CD8-positive, alpha-beta memory T cell (primary cell): ENCODE results near the gene RTKN2. TPM values are rescaled to one million over a fixed set of nuclear protein-coding genes. Genes with fewer than 3 reads are reported as not detected.

Experiments
- CTCF ChIA-PET: fragments of 350-600 bp; sonication (Branson Sonifier 250); formaldehyde crosslinking; loops from one replicate; lab custom pipeline; 2021; ENCODE audit warnings: antibody characterized with exemption; lab: Charles Lee
- POLR2A ChIA-PET: fragments of 350-600 bp; sonication (Branson Sonifier 250); formaldehyde crosslinking; loops from one replicate; lab custom pipeline; 2021; ENCODE audit warnings: antibody characterized with exemption; lab: Charles Lee
- DNase-seq, 5 donors: peaks; one replicate each; pipeline versions ENCODE4 v3.0.0 to v3.0.0-alpha.2; 2020 to 2022; ENCODE audit warnings: mixed read lengths in 1 of 5
- H3K27ac ChIP-seq: one replicate; pipeline ENCODE4 v1.7.0; 2013; ENCODE audit warnings: low read depth, mild to moderate bottlenecking, low read length, moderate library complexity
- H3K27me3 ChIP-seq: 2 replicates; pipeline ENCODE4 v1.7.0; 2013; ENCODE audit warnings: low read length, mild to moderate bottlenecking; ENCODE audit not compliant: insufficient read depth, poor library complexity, severe bottlenecking
- H3K36me3 ChIP-seq: 2 replicates; pipeline ENCODE4 v1.7.0; 2013; ENCODE audit warnings: mild to moderate bottlenecking, low read length, moderate library complexity; ENCODE audit not compliant: insufficient read depth
- H3K4me1 ChIP-seq: 2 replicates; pipeline ENCODE4 v1.7.0; 2013; ENCODE audit warnings: mild to moderate bottlenecking, low read length, moderate library complexity; ENCODE audit not compliant: insufficient read depth
- H3K4me3 ChIP-seq: 2 replicates; pipeline ENCODE4 v1.7.0; 2013; ENCODE audit warnings: mild to moderate bottlenecking, low read length
- H3K9me3 ChIP-seq: 2 replicates; pipeline ENCODE4 v1.7.0; 2013; ENCODE audit warnings: mild to moderate bottlenecking, low read length
- H3K27ac Mint-ChIP-seq, 8 donors: one replicate each; pipeline ENCODE4 v1.8.0; 2020 to 2021; ENCODE audit warnings: mixed read lengths in 8 of 8, mild to moderate bottlenecking in 6 of 8, inconsistent platforms in 3 of 8, moderate library complexity in 3 of 8
- H3K27me3 Mint-ChIP-seq, 2 donors: one replicate each; pipeline ENCODE4 v1.8.0; 2020 to 2021; ENCODE audit warnings: mixed read lengths in 2 of 2, mild to moderate bottlenecking in 1 of 2, moderate library complexity in 1 of 2
- H3K36me3 Mint-ChIP-seq, 3 donors: one replicate each; pipeline ENCODE4 v1.8.0; 2020 to 2021; ENCODE audit warnings: mixed read lengths in 3 of 3, inconsistent platforms in 1 of 3, mild to moderate bottlenecking in 1 of 3
- H3K4me1 Mint-ChIP-seq, 3 donors: one replicate each; pipeline ENCODE4 v1.8.0; 2020 to 2021; ENCODE audit warnings: mixed read lengths in 3 of 3, inconsistent platforms in 1 of 3, mild to moderate bottlenecking in 1 of 3
- H3K4me3 Mint-ChIP-seq, 7 donors: one replicate each; pipeline ENCODE4 v1.8.0; 2020 to 2021; ENCODE audit warnings: mixed read lengths in 7 of 7, mild to moderate bottlenecking in 6 of 7, moderate library complexity in 4 of 7, inconsistent platforms in 2 of 7
- H3K9me3 Mint-ChIP-seq, 5 donors: one replicate each; pipeline ENCODE4 v1.8.0; 2020 to 2022; ENCODE audit warnings: mixed read lengths in 5 of 5, mild to moderate bottlenecking in 3 of 5, moderate library complexity in 2 of 5, inconsistent platforms in 1 of 5
- polyA plus RNA-seq: library from polyadenylated mRNA; unstranded; fragments of 300-500 nt; fragmentation: Illumina TruSeq; gene quantifications from one replicate; pipeline ENCODE4 v1.2.3, GENCODE V29; 2021
- total RNA-seq, 2 experiments: library from RNA; stranded (reverse); gene quantifications; one replicate each; pipeline ENCODE4 v1.2.3, GENCODE V29; 2021

Gene RTKN2
- total and polyA plus RNA-seq, 3 experiments from 2014 or later: 1.6 to 1.9 (median 1.7) TPM

DNA sequence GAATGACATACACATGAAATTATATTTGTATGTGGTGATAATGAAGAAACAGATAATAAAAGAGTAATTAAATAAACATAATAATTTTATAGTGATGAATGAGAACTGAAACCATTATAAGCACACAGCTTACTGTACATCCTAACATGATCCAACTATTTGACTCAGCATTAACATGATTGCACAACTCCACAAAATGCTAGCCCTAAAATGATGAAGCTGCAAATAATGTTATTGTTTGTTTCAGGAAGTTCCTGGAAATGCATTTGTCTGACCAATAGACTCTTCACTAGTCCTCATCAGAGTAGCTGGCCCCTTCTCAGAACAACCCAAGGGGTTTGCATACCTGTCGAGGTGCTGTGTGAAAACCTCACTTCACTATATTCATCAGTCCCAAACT lies 115.5 kb downstream of the RTKN2 start:
- Histone ChIP-seq H3K4me3 (no peak overlapping the region), H3K27ac (no peak overlapping the region), H3K9me3 (no peaks in the 10 kb centered on the region), H3K4me1 (no peaks in the 10 kb centered on the region), H3K36me3 (no peaks in the 10 kb centered on the region), H3K27me3 (no peaks in the 10 kb centered on the region)
- Mint-ChIP-seq H3K27me3 (peaks cover 0 to under 1% of the 10 kb centered on the region in 2 donors), H3K4me3 (no peak overlapping the region), H3K27ac (no peak overlapping the region), H3K4me1 (no peaks in the 10 kb centered on the region), H3K36me3 (peaks cover 0 to 12% (median 0%) of the 10 kb centered on the region in 3 donors), H3K9me3 (no peaks in the 10 kb centered on the region)
- DNase-seq: no peak
- CTCF ChIA-PET: no interaction called here
- POLR2A ChIA-PET: no interaction called here

DNA sequence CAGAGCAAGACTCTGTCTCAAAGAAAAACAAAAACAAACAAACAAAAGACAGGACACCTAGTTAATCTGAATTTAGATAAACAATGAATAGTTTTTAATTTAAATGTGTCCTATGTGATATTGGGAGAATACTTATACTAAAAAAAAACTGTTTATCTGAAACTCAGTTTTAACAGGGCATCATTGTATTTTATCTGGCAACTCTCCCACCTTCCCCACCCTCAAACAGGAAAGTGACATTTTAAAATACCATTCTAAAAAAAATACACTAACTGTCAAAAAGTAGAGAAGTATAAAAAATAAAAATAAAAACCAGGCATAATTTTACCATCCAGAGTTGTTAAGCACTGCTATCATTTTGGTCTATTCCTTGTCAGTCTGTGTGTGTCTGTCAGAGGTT lies 119.0 kb downstream of the RTKN2 start:
- no peak overlapping the region for H3K4me3 Mint-ChIP-seq
- DNase-seq: no peak
- Histone ChIP-seq H3K27me3 (no peaks in the 10 kb centered on the region), H3K36me3 (no peaks in the 10 kb centered on the region), H3K4me3 (no peak overlapping the region), H3K9me3 (no peaks in the 10 kb centered on the region), H3K27ac (no peak overlapping the region), H3K4me1 (no peaks in the 10 kb centered on the region)
- peak overlapping the region in 1 of 8 donors; percentile 24 for H3K27ac Mint-ChIP-seq
- peaks cover 0 to 12% (median 2%) of the 10 kb centered on the region in 3 donors for H3K36me3 Mint-ChIP-seq
- no peaks in the 10 kb centered on the region for H3K9me3 Mint-ChIP-seq
- ChIA-PET POLR2A (no interaction called here), CTCF (no interaction called here)
- peaks cover 0 to 9% (median 0%) of the 10 kb centered on the region in 3 donors for H3K4me1 Mint-ChIP-seq
- no peaks in the 10 kb centered on the region for H3K27me3 Mint-ChIP-seq

DNA sequence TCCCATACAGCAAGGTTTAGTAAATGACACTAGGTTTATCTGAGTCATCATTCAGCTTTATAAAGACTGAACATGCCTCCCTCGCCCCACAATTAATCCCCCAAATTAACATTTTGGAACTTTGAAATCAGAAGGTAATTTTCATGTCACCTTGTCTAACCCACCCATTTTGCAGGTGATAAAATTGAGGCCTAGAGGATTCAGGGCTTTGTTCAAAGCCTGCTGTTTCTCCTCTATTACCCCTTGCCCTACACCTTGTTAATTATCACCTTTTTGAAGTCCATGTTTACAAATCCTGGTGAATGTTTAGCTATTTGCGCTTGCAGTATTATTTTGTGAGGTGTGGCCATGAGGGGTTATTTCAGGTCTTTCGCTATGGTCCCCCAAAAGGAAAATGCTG lies 120.5 kb downstream of the RTKN2 start:
- Histone ChIP-seq H3K4me1 (no peaks in the 10 kb centered on the region), H3K9me3 (no peaks in the 10 kb centered on the region), H3K27ac (no peak overlapping the region), H3K27me3 (no peaks in the 10 kb centered on the region), H3K4me3 (no peak overlapping the region), H3K36me3 (no peaks in the 10 kb centered on the region)
- peak overlapping the region in 2 of 8 donors; percentile 4 to 11 for H3K27ac Mint-ChIP-seq
- peaks cover 0 to 3% (median 0%) of the 10 kb centered on the region in 5 donors for H3K9me3 Mint-ChIP-seq
- POLR2A ChIA-PET: no interaction called here
- no peak for DNase-seq
- CTCF ChIA-PET: interaction anchor here (0.9 to 1.6 kb wide), 4 partner anchors 92 to 116 kb away, joined by 3 to 5 read pairs (median 4); no protein-coding TSS in a partner anchor
- H3K36me3 Mint-ChIP-seq: peaks cover 0 to 20% (median 2%) of the 10 kb centered on the region in 3 donors
- H3K4me1 Mint-ChIP-seq: peaks cover 0 to 9% (median 0%) of the 10 kb centered on the region in 3 donors
- H3K27me3 Mint-ChIP-seq: no peaks in the 10 kb centered on the region
- no peak overlapping the region for H3K4me3 Mint-ChIP-seq

DNA sequence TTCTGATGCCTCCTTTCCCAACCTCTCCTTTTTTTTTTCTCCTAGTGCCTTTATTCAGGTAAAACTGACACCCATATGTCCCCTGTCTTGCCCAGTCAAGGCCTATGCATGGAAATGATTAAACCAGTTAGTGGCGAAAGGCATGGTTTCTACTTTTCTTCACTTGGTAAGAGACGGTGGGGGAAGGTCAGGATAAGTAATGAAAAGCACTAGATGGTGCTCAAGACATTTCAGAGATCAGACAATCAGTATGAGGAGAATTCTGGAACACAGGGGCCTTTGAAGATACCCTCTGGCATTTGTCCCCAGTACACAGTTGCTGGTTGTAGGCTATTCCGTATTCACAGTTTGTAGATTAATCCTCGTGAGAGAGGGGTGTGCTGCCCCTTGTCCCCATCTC lies 121.2 kb downstream of the RTKN2 start:
- Histone ChIP-seq H3K36me3 (no peaks in the 10 kb centered on the region), H3K4me1 (no peaks in the 10 kb centered on the region), H3K9me3 (no peaks in the 10 kb centered on the region), H3K27ac (no peak overlapping the region), H3K27me3 (no peaks in the 10 kb centered on the region), H3K4me3 (no peak overlapping the region)
- ChIA-PET POLR2A (no interaction called here), CTCF (interaction anchor here (0.9 to 1.6 kb wide), 4 partner anchors 93 to 117 kb away, joined by 3 to 5 read pairs (median 4); no protein-coding TSS in a partner anchor)
- no peak for DNase-seq
- H3K27me3 Mint-ChIP-seq: no peaks in the 10 kb centered on the region
- H3K36me3 Mint-ChIP-seq: peaks cover 0 to 26% (median 2%) of the 10 kb centered on the region in 3 donors
- H3K9me3 Mint-ChIP-seq: peaks cover 0 to 7% (median 0%) of the 10 kb centered on the region in 5 donors
- H3K4me1 Mint-ChIP-seq: peaks cover 0 to 9% (median 0%) of the 10 kb centered on the region in 3 donors
- peak overlapping the region in 1 of 8 donors; percentile 52 for H3K27ac Mint-ChIP-seq
- no peak overlapping the region for H3K4me3 Mint-ChIP-seq

DNA sequence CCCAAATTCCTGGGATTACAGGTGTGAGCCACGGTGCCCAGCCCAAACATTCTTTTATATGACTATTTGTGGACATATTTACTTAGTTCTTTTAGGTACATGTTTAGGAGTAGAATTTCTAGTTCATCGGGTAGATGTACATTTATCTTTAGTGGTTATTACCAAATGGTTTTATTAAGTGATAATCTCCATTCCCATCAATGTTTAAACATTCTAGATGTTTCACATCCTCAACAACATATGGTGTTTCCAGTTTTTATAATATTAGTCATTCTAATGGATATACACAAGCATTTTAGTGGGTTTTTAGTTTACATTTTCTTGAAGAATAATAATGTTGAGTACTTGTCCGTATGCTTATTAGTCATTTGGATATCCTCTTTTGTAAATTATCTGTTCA lies 131.7 kb downstream of the RTKN2 start:
- Histone ChIP-seq H3K9me3 (no peaks in the 10 kb centered on the region), H3K36me3 (no peaks in the 10 kb centered on the region), H3K27ac (no peak overlapping the region), H3K4me3 (no peak overlapping the region), H3K27me3 (no peaks in the 10 kb centered on the region), H3K4me1 (no peaks in the 10 kb centered on the region)
- peaks cover 0 to 4% (median 0%) of the 10 kb centered on the region in 3 donors for H3K36me3 Mint-ChIP-seq
- H3K27me3 Mint-ChIP-seq: no peaks in the 10 kb centered on the region
- no peak overlapping the region for H3K27ac Mint-ChIP-seq
- H3K4me3 Mint-ChIP-seq: no peak overlapping the region
- peaks cover 0 to 4% (median 2%) of the 10 kb centered on the region in 3 donors for H3K4me1 Mint-ChIP-seq
- H3K9me3 Mint-ChIP-seq: peaks cover 0 to 2% (median 0%) of the 10 kb centered on the region in 5 donors
- CTCF ChIA-PET: no interaction called here
- no peak for DNase-seq
- POLR2A ChIA-PET: interaction anchor here (0.8 kb wide), 1 partner anchor 87 kb away, joined by 3 read pairs; no protein-coding TSS in a partner anchor

DNA sequence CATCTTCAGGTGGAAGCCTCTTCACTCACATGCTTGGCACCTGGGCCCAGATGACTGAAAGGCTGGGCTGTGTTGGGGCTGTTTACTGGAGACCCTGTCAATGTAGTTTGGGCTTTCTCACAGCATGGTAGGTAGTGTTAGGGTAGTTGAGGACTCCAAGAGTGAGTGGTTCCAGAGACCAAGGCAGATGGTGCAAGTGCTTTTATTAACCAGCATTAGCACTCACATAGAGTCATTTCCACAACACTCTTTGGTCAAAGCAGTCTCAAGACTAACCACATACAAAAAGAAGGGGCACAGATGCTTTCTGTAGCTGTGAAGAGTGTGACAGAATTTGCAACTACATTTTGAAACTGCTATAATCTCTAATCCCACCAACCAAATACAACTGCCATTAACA lies 135.0 kb downstream of the RTKN2 start:
- H3K27ac Mint-ChIP-seq: peak overlapping the region in 1 of 8 donors; percentile 30
- Histone ChIP-seq H3K4me1 (no peaks in the 10 kb centered on the region), H3K9me3 (no peaks in the 10 kb centered on the region), H3K27ac (no peak overlapping the region), H3K4me3 (no peak overlapping the region), H3K27me3 (no peaks in the 10 kb centered on the region), H3K36me3 (no peaks in the 10 kb centered on the region)
- no peak for DNase-seq
- CTCF ChIA-PET: no interaction called here
- H3K4me1 Mint-ChIP-seq: peaks cover 0 to 4% (median 2%) of the 10 kb centered on the region in 3 donors
- peaks cover 2 to 8% (median 4%) of the 10 kb centered on the region in 3 donors for H3K36me3 Mint-ChIP-seq
- H3K27me3 Mint-ChIP-seq: no peaks in the 10 kb centered on the region
- peaks cover 0 to 8% (median 5%) of the 10 kb centered on the region in 5 donors for H3K9me3 Mint-ChIP-seq
- no peak overlapping the region for H3K4me3 Mint-ChIP-seq
- POLR2A ChIA-PET: no interaction called here

Other genes with a start within 250 kb of the RTKN2 start
- gene ZNF365, start 105.5 kb upstream of the RTKN2 start, total RNA-seq: under 1 TPM; 0.53 to 0.93 TPM
- 2.7 TPM for gene ZNF365, start 105.5 kb upstream of the RTKN2 start, polyA plus RNA-seq